ENCODE measurements around the gene DNAL4.
A peak's percentile ranks its signal among the peaks of the same experiment; 100 is the strongest.

The DNAL4 gene

DNA sequence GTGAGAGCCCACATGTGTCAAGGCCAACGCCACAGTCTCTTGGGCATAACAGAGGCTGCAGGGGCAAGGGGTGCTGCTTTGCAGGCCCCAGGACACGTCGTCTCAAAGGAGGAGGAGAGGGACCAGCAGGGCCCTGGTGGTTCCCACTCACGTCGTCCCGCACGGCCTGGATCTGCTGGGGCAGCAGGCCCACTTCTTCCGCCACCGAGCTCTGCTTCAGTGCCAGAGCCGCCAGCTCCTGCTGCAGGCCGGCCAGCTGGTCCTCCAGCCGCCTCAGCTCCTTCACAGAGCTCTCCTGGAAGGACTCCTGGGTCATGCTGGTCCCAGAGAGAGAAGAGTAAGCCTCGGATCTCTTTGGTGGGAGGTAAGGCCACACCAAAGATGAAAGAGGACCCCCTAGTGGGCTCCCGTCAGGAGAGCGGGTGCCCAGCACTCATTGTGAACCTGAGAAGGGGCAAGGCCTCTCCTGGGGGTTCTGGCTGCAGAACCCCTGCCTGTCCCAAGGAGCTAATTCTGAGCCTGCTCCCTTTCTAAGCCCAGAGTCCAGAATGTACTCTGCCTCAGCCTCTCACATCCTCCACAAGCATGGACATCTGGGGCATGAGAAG lies 53.7 kb downstream of the DNAL4 start:
- DNase-seq (ENCODE audit: low spot score), result no peak

DNA sequence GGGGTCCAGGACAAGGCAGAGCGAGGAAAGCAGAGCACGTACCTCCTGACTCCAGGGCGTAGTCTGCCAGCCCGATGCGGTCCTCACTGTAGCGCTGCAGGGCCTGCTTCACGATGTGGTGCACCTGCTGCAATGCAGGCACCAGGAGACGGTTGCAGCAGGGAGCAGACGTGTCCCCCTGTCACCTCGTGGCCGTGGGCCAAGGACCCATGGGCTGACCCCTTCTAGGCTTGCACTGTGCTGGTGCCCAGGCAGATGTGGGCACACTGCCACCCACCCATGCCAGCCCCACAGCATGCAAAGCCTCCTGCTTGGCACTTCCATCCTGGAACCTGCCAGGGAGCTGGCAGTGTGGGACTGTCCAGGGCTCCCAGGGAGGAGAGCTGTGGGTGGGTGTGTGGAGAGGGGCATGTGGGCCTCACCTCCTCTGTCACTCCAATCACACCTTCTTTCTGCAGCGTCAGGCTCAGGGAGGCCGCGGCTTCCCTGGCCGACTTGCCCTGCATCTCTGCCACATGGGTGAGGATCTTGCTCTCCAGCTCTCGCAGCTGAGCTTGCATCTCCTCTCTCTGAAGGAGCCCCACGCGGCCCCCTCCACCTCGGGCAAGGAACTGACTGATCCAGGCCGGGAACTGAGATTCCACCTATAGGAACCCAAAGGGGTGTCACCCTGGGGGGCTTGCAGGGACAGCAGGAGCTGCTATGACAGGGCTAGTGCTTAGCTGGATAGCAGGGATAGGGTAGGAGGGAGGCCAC lies 54.5 kb downstream of the DNAL4 start:
- DNase-seq (ENCODE audit: low spot score), result no peak

DNA sequence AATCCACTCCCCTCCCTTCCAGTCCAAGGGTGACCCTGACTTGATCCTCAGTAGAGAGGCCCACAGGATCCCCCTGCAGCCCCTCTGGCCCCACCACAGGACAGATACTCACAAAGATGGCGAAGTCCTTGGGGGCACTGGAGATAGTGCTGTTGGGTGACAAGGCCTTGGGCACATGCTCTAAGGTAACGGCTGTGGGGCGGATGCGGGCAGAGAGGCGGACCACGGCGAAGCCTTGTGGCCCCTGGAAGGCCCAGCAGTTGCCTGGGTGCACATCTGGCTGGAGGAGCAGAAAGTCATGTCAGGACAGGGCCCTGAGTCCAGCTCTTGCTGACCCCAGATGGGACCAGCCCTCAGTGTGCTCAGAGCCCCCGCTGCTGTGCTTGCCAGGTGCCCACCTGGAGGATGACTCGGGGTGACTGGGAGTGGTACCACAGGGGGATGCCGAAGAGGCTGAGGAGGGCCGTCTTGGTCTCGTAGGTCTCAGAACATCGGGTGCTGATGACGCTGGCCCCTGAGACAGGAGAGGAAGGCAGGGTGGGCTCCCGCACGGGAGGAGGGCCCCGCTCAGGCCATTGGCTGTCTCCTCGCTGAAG lies 55.4 kb downstream of the DNAL4 start:
- no peak for DNase-seq (ENCODE audit: low spot score)

GRCh38 chr22:38737302-38738060 lies 56.5 kb downstream of the DNAL4 start:
- no peak for DNase-seq (ENCODE audit: low spot score)

DNA sequence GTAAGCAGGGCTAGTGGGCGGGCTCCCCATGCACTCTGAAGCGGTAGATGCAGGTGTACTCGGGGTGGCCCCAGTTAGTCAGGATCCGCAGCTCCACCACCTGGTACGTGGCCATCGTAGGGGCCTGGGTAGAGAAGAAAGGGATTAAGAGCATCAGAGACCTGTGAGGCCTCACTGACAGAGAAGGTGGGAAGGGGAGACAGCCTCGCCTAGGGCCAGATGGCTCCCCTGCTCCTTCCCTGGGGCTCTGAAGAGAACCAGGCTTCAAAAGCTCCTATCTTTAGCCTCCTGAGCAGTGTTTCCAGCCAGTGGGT lies 57.7 kb downstream of the DNAL4 start:
- no peak for DNase-seq (ENCODE audit: low spot score)

GRCh38 chr22:38735465-38736256 lies 58.3 kb downstream of the DNAL4 start:
- no peak for DNase-seq (ENCODE audit: low spot score)

DNA sequence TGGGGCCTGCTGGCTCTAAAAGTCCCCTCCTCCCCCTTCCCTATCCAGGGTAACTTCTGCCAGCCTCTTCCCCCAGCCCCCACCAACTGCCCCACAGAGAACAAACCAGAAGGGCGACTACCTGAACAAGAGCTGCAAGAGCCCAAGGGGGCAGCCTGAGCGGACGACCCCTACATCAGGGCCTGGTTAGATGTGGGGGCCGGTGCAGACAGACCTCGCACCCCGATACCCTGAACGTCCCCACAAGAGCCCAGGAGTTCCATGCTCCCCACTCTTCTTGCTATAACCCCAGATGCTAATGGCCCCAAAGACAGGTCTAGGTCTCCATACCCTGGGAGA lies 58.8 kb downstream of the DNAL4 start:
- DNase-seq (ENCODE audit: low spot score), result no peak

DNA sequence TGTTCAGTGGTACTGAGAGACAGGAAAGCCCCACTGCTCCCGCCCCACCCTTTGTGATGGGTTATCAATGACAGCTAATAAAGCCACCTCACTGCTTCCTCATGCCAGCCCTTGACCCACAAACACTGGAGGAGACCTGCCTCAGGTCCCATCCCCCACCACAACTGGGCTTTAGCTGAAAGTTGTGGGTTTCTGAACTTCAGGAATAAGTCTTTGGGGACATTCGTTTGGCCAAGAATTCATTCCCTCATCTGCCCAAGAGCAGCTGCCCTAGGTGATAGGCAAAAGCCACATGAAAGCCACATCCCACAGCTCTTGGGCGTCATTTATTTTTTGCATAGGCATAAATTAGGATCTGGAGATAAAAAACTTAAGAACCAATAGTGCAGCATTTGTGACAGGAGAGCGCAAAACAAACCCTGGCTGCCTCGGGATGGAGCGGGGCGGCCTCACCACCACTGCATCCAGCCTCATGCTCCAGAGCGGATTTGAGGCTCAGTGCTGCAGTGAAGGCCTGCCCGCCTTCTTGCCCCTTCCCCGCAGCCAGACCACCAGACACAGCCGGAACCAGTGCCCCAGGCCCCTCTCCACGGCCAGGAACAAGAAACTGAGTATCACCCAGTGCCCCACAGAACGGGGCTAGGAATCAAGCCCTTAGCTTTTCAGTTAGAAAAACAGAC lies 59.4 kb downstream of the DNAL4 start:
- DNase-seq (ENCODE audit: low spot score), result no peak

DNA sequence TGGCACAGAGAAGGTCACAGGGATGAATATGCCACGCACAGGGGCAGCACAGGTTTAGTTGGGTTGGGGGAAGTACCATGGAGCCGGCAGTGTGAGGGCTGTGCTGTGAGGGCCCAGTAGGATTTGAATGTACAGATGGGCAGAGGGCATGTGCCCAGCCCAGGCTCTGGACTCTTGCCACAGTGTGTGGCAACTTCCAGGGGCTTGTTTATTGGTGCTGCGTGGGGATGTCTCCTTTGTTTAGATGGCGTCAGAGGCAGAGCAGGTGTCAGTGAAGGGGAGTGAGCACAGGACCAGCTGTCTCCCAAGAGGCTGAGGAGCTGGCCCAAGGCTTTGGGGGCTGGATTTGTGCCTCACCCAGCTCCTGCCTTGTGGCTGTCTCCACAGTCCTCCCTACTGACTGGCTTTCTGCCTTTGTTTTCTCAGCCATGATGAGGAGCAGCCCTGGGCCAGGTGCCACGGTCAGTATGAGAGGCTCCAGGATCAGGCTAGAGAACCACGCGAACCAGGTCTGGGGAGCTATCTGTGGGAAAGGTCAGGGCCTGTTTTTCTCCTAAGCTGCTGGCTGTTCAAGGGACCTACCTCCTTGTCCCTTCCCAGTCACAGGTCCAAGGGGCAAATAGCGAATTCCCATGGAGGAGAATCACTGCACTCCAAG lies 60.1 kb downstream of the DNAL4 start:
- no peak for DNase-seq (ENCODE audit: low spot score)

DNA sequence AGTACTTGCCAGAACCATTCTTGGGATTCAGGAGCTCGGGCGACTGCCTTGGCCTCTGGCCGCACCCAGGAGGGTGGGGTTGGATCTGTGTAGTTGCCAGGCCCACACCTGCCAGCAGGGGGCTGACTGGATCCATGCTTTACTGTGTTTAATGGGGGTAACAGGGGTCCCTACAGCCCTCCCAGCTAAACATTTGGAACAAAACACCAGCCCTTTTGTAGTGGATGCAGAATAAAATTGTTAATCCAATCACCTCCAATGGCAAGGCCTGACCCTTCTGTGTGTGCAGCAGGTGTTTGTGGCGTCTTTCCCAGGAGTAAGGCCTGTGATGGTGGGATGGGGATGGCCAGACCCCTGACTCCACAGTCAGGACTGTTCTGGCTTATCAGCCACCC lies 60.6 kb downstream of the DNAL4 start:
- peak; percentile 18 for DNase-seq (ENCODE audit: low spot score)

GRCh38 chr22:38732251-38732815 lies 61.6 kb downstream of the DNAL4 start:
- no peak for DNase-seq (ENCODE audit: low spot score)

DNA sequence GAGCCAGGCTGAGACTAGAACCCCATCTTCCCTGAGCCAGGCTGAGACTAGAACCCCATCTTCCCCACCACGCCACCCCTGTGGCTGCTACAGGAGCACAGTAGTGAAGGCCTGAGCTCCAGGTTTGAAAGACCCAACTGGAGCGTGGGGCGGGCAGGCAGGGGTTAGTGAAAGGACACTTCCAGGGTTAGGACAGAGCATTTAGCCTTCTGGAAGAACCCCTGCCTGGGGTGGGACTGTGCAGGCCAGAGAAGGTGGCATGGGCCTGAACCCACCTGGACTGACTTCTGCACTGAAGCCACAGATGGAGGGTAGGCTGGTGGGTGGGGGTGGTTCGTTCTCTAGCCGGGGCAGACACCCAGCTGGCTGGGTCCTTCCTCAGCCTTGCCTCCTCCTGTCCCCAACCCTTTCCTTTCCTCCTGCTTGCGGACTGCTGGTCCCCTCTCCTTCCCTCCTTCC lies 62.2 kb downstream of the DNAL4 start:
- no peak for DNase-seq (ENCODE audit: low spot score)

DNA sequence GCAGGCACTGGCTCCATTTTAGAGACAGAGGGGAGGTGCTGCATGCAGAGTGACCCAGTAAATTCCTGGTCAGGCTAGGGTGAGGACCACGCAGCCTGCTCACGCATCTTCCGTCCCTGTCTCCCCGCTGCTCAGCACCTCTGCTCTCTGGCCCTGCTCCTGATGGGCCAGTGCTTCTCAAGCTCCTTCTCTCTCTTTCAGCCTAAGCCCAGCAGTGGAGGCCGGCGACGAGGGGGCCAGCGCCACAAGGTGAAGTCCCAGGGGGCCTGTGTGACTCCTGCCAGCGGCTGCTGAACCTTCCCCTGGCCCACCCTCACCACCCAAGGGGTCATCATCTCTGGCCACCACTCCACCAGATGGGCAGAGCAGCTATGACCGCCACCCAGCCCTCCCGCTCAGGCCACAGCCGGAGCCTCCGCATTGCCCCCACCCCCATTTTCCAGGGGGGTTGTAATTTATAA lies 63.5 kb downstream of the DNAL4 start:
- DNase-seq (ENCODE audit: low spot score), result no peak

DNA sequence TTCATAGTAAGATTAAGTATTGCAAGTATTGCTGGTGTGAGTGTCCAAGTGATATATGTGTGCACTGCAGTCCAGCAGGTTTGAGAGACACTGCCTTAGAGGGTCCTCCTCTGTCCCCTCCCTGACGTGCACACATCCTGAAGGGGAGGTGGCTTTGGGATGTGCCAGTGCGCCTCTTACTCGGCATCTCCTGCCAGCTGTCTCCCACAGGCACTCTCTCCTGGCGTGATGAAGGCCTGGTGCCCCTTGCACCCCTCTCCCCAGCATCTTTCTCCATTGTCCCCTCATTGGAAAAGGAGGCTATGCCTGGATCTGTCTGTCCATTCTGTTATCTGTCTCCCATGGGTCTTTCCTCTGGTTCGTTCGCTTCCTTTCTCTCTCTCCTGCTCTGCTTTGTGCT lies 64.0 kb downstream of the DNAL4 start:
- DNase-seq (ENCODE audit: low spot score), result no peak

GRCh38 chr22:38728871-38729796 lies 64.8 kb downstream of the DNAL4 start:
- no peak for DNase-seq (ENCODE audit: low spot score)
